ENCODE results near the gene C10orf120.

- no peak for TF ChIP-seq CTCF (conservative IDR thresholded peaks at IDR 0.05 in 1 of 2, IDR thresholded peaks at IDR 0.05 in 1 of 2; ENCODE audit: extremely low read depth in 1 of 2, insufficient read depth in 1 of 2, low read depth in 1 of 2, low read length in 2 of 2)
- TF ChIP-seq EZH2 (IDR thresholded peaks at IDR 0.05; ENCODE audit: borderline replicate concordance, low read length), result no peak
These were observed 10.3 kb upstream of the C10orf120 start for GRCh38 chr10:122709971-122710370.

Data from mammary epithelial cell (primary cell).